Stomach (tissue), 4 donors: ENCODE data around the gene PERM1.

ENCODE experiments used
- CTCF ChIP-seq, 7 experiments: fragments of 450-650 bp in 4 of 7; fragments of 200-600 bp in 3 of 7; sonication (generic) in 3 of 7; IDR thresholded peaks; one replicate each; pipeline ENCODE4 v1.5.1; 2016 to 2019; ENCODE audit warnings: antibody characterized with exemption in 7 of 7, control low read depth in 2 of 7, mild to moderate bottlenecking in 1 of 7
- POLR2A ChIP-seq, 4 donors: fragments of 450-650 bp; IDR thresholded peaks; one replicate each; pipeline ENCODE4 v1.6.1; 2016; ENCODE audit warnings: antibody characterized with exemption in 4 of 4, control low read depth in 2 of 4, mild to moderate bottlenecking in 1 of 4, moderate library complexity in 1 of 4
- POLR2AphosphoS5 ChIP-seq, 3 donors: sonication (generic); formaldehyde crosslinking; IDR thresholded peaks; one replicate each; pipeline ENCODE4 v1.6.1; 2016; ENCODE audit warnings: antibody characterized with exemption in 3 of 3

DNA sequence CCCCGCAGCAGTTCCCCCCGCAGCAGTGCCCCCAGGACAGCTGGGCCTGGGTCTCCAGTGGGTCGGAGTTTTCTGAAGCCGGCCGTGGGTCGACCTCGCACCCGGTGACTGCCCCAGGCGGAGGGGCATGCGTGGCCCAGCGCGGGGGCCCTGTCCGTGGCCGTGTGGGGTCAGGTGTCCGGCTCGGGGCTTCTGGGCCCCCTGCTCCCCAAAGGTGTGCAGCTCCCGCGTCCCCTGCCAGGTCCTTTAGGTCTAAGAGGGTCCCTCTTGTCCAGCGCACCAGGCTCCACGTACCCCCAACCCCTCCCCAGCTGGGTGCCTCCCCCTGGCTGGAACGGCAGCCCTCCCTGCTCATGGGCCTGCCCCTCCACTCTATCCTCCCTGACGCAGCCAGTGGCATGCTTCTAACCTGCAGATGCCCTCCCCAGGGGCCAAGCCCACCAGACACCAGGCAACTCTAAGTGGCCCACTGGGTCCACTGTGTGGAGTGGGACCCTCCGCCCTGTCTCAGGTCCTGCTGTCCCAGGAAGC, 23.9 kb upstream of the PERM1 start:
- no peak for TF ChIP-seq CTCF (IDR thresholded peaks at IDR 0.05)
- TF ChIP-seq POLR2AphosphoS5 (IDR thresholded peaks at IDR 0.05) = no peak
- TF ChIP-seq POLR2A (IDR thresholded peaks at IDR 0.05) = no peak
